ENCODE measurements around the gene CEP76.

- no peak for TF ChIP-seq CTCF (IDR thresholded peaks at IDR 0.05)
- no peak for TF ChIP-seq POLR2AphosphoS5 (IDR thresholded peaks at IDR 0.05)
- no peak for TF ChIP-seq POLR2A (IDR thresholded peaks at IDR 0.05)
- no peak for TF ChIP-seq EP300 (IDR thresholded peaks at IDR 0.05)
Measured at GRCh38 chr18:12701161-12701560, 1.4 kb downstream of the CEP76 start.

Measured in sigmoid colon (tissue), 4 donors.